ENCODE measurements around the gene TEKTIP1.

- TF ChIP-seq CTCF (IDR thresholded peaks at IDR 0.05; ENCODE audit: borderline replicate concordance, extremely low read depth, low read length, poor library complexity, severe bottlenecking) (no peak), EZH2 (IDR thresholded peaks at IDR 0.05; ENCODE audit: borderline replicate concordance, low read depth, low read length, severe bottlenecking) (no peak)
Measured at GRCh38 chr19:3504735-3505134, 34.2 kb upstream of the TEKTIP1 start.
